NCI-H146 treated with DMSO at 0.1 percent for 48 hours (cell line): Measurements from ENCODE around the gene ASTL.

Experiments used
- DNase-seq: peaks from one replicate; lab custom pipeline; 2025; ENCODE audit not compliant: unreplicated experiment; lab: John Stamatoyannopoulos, UW

ASTL gene

GRCh38 chr2:96114546-96114902 lies 23.8 kb downstream of the ASTL start:
- DNase-seq, result no peak

GRCh38 chr2:96113951-96114350 lies 24.4 kb downstream of the ASTL start:
- no peak for DNase-seq

- DNase-seq, result no peak
These were observed 25.0 kb downstream of the ASTL start for GRCh38 chr2:96113367-96113677.

GRCh38 chr2:96112501-96113366 lies 25.6 kb downstream of the ASTL start:
- DNase-seq, result no peak

- DNase-seq, result no peak
These were observed 26.3 kb downstream of the ASTL start for GRCh38 chr2:96111823-96112500.

GRCh38 chr2:96111257-96111640 lies 27.1 kb downstream of the ASTL start:
- peak; percentile 45 for DNase-seq

- DNase-seq, result no peak
These were observed 27.6 kb downstream of the ASTL start for GRCh38 chr2:96110621-96111256.

- no peak for DNase-seq
These were observed 28.3 kb downstream of the ASTL start for GRCh38 chr2:96109931-96110511.

GRCh38 chr2:96109361-96109680 lies 29.0 kb downstream of the ASTL start:
- DNase-seq, result no peak

GRCh38 chr2:96108541-96109360 lies 29.6 kb downstream of the ASTL start:
- DNase-seq, result no peak

GRCh38 chr2:96108151-96108540 lies 30.2 kb downstream of the ASTL start:
- no peak for DNase-seq

- no peak for DNase-seq
These were observed 30.6 kb downstream of the ASTL start for GRCh38 chr2:96107708-96108065.

- no peak for DNase-seq
These were observed 31.2 kb downstream of the ASTL start for GRCh38 chr2:96106991-96107707.

- no peak for DNase-seq
These were observed 32.1 kb downstream of the ASTL start for GRCh38 chr2:96105994-96106715.

GRCh38 chr2:96105152-96105915 lies 33.0 kb downstream of the ASTL start:
- no peak for DNase-seq

GRCh38 chr2:96104487-96104861 lies 33.8 kb downstream of the ASTL start:
- DNase-seq, result no peak

- DNase-seq, result no peak
These were observed 34.4 kb downstream of the ASTL start for GRCh38 chr2:96103761-96104486.

GRCh38 chr2:96103187-96103601 lies 35.1 kb downstream of the ASTL start:
- DNase-seq, result no peak
